A172 (cell line): ENCODE measurements around the gene HINT2. TPM values are rescaled to one million over a fixed set of nuclear protein-coding genes. Genes with fewer than 3 reads are reported as not detected.

Source experiments
- DNase-seq: peaks from one replicate; pipeline ENCODE4 v3.0.0-alpha.2; 2015; ENCODE audit warnings: low spot score
- total RNA-seq: library from RNA; depleted of rRNA; stranded (reverse); fragments of >200 nt; shearing (Covaris generic); gene quantifications from 2 replicates; pipeline ENCODE4 v1.2.3, GENCODE V29; 2014; rRNA removed

The HINT2 gene
- total RNA-seq, 1 experiment from 2014 or later: 36.3 TPM

- DNase-seq: no peak
Measured at GRCh38 chr9:35774907-35775635, 39.8 kb downstream of the HINT2 start.

DNA sequence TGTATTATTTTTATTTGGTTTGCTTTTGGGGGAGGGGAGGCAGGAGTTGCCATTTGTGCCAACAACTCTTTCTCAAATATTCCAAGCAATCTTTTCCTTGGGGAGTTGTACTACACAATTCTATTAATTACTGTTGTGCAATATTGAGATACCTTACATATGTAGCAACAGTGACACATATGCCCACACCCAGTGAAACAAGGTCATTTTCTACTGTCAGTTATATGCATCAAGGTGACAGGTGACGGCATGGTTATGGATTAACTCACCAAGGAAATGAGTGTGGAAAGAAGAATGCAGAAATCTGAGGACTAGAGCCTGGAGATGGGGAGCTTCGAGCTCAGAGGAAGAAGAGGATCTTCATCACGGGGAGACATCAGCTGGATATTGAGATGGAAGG lies 42.9 kb downstream of the HINT2 start:
- peak; percentile 8 for DNase-seq

- DNase-seq: no peak
Measured at GRCh38 chr9:35771534-35771933, 43.3 kb downstream of the HINT2 start.

DNA sequence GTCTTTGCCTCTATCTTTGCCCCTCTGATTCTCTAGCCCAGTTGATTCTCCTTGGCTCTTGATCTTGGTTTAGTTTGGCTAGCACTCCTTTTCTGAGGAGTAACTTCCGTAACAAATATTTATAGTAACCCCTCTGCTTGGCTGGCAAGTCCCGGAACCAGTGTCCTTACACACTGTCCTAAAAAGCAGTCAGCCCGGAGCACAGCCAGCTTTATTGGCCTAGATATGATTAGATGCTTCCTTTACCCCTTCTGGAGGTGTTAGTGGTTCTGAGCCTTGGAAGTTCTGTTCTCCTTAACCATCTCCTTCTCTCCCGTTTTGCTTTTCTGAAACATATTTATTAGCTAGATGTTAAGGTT lies 43.8 kb downstream of the HINT2 start:
- no peak for DNase-seq

DNA sequence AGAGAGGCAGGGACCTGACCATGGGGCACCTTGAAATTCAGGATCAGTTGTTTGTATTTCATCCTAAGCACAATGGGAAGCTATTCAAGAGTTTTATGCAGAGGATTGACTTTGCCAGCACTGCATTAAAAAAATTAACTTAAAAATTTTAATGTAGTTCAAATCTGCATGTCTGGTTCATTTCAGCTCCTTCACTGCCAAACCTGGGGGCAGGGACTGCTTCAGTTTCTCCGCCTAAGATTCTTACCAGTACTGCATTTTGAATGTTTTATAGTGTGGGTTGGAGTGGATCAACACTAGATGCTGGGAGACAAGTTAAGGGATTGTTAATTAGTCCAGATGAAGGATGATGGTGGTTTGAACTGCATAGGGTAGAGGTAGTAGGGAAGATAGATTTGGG lies 45.1 kb downstream of the HINT2 start:
- no peak for DNase-seq

DNA sequence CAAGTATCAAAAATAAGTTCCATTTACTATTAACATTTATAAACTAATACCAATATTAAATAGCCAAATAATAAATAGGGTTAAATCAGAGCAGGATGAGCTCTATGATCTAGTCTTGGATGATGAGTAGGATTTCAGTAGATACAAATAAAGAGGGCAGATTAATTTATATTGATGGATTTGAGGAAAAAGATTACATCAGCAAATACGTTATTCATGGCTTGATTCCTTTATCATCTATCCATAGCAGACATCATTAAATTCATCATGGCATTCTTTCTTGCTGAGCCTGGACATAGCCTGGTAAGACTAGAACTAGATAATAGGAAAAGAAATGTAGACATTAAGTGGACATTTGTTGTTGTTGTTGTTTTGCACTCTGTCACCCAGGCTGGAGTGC lies 47.4 kb downstream of the HINT2 start:
- DNase-seq: no peak

DNA sequence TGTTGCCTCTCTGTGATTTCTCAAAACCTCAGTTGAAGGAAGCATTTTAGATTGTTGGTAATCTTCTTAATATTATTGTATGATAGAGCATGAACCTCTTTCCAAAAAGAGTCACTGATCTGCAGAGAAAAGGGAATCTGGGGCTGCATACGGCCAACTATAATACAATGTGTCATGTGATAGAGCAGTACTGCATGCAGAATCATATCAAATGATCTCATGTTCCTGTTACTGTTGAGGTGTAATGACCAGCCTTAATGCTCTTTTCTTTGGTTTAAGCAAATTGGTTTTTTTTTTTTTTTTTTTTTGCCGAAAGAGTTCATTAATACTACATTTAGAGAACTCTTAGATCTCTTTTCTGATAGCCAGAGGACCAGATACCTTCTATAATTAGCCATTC lies 47.8 kb downstream of the HINT2 start:
- no peak for DNase-seq

- DNase-seq: no peak
Measured at GRCh38 chr9:35763803-35764202, 51.0 kb downstream of the HINT2 start.

- no peak for DNase-seq
Measured at GRCh38 chr9:35763181-35763580, 51.7 kb downstream of the HINT2 start.

Other genes with a start within 250 kb of the HINT2 start
- gene TESK1, start 209.8 kb downstream of the HINT2 start, total RNA-seq: 11.3 and 15.1 TPM in 2 replicates
- gene CD72, start 196.6 kb downstream of the HINT2 start, total RNA-seq: 0.12 and 0.48 TPM in 2 replicates
- gene SIT1, start 164.1 kb downstream of the HINT2 start, total RNA-seq: not detected in 2 replicates
- gene RMRP, start 157.0 kb downstream of the HINT2 start, total RNA-seq: 1,768 and 6,657 TPM in 2 replicates
- 5.7 and 12.6 TPM in 2 replicates for gene CCDC107, start 156.8 kb downstream of the HINT2 start, total RNA-seq
- 2.5 and 3.6 TPM in 2 replicates for gene ARHGEF39, start 149.8 kb downstream of the HINT2 start, total RNA-seq
- not detected in 2 replicates for gene CA9, start 141.1 kb downstream of the HINT2 start, total RNA-seq
- 423 and 447 TPM in 2 replicates for gene TPM2, start 125.1 kb downstream of the HINT2 start, total RNA-seq
- 139 and 155 TPM in 2 replicates for gene TLN1, start 82.8 kb downstream of the HINT2 start, total RNA-seq
- 76.5 and 103 TPM in 2 replicates for gene CREB3, start 82.4 kb downstream of the HINT2 start, total RNA-seq
- gene GBA2, start 65.8 kb downstream of the HINT2 start, total RNA-seq: 12.2 and 15.0 TPM in 2 replicates
- gene RGP1, start 65.8 kb downstream of the HINT2 start, total RNA-seq: 10.4 and 16.1 TPM in 2 replicates
- gene MSMP, start 60.8 kb downstream of the HINT2 start, total RNA-seq: not detected in 2 replicates
- 1.9 and 2.1 TPM in 2 replicates for gene NPR2, start 23.5 kb downstream of the HINT2 start, total RNA-seq
- 0.21 and 0.29 TPM in 2 replicates for gene SPAG8, start 2.8 kb downstream of the HINT2 start, total RNA-seq
- not detected in 2 replicates for gene FAM221B, start 13.7 kb upstream of the HINT2 start, total RNA-seq
- gene TMEM8B, start 14.2 kb upstream of the HINT2 start, total RNA-seq: 1.6 and 2.7 TPM in 2 replicates
- not detected in 2 replicates for gene OR13J1, start 55.4 kb upstream of the HINT2 start, total RNA-seq
- 1.0 TPM in 1 of 2 replicates, not detected in the other for gene HRCT1, start 91.2 kb upstream of the HINT2 start, total RNA-seq
- gene SPAAR, start 94.4 kb upstream of the HINT2 start, total RNA-seq: 0.31 TPM in 1 of 2 replicates, not detected in the other
- gene OR2S2, start 143.1 kb upstream of the HINT2 start, total RNA-seq: not detected in 2 replicates
- 17.9 and 19.4 TPM in 2 replicates for gene RECK, start 221.9 kb upstream of the HINT2 start, total RNA-seq